H1 (cell line): ENCODE results near the gene TGOLN2. TPM values are rescaled to one million over a fixed set of nuclear protein-coding genes. Genes with fewer than 3 reads are reported as not detected.
A peak's percentile ranks its signal among the peaks of the same experiment; 100 is the strongest.

Experiments
- CTCF ChIA-PET: fragments of 300-600 bp; sonication (Branson Sonifier 250); formaldehyde crosslinking; loops from one replicate; lab custom pipeline; 2021; ENCODE audit not compliant: partially characterized antibody; lab: Charles Lee
- POLR2A ChIA-PET: fragments of 300-600 bp; sonication (Branson Sonifier 250); formaldehyde crosslinking; loops from one replicate; lab custom pipeline; 2021; ENCODE audit warnings: inconsistent platforms; ENCODE audit not compliant: partially characterized antibody; lab: Charles Lee
- DNase-seq, 2 experiments: peaks; one replicate each; pipeline versions ENCODE4 v3.0.0 to v3.0.0-alpha.2; 2010 to 2022; ENCODE audit warnings: low spot score in 2 of 2, low read depth in 1 of 2, mixed read lengths in 1 of 2
- FAIRE-seq: peaks from 2 replicates; lab custom pipeline; 2011; peaks lifted over from hg19 to GRCh38; lab: Jason Lieb, UNC
- H2AFZ ChIP-seq: 2 replicates; pipeline ENCODE4 v1.8.1; 2012; ENCODE audit warnings: low read length, inconsistent platforms
- H2AK5ac ChIP-seq: 2 replicates; pipeline ENCODE4 v1.6.1; 2013; ENCODE audit warnings: low read depth, low read length
- H2BK120ac ChIP-seq: replicated peaks from 2 replicates; pipeline ENCODE3; 2013; ENCODE audit warnings: low read depth, low read length, inconsistent platforms
- H2BK12ac ChIP-seq: 2 replicates; pipeline ENCODE4 v1.6.1; 2013; ENCODE audit warnings: low read depth, low read length
- H2BK15ac ChIP-seq: 2 replicates; pipeline ENCODE4 v1.6.1; 2013; ENCODE audit warnings: low read length
- H2BK20ac ChIP-seq: 2 replicates; pipeline ENCODE4 v1.6.1; 2013; ENCODE audit warnings: low read length
- H2BK5ac ChIP-seq: 2 replicates; pipeline ENCODE4 v1.6.1; 2013; ENCODE audit warnings: low read depth, low read length
- H3K14ac ChIP-seq: 2 replicates; pipeline ENCODE4 v1.6.1; 2013; ENCODE audit warnings: inconsistent platforms; ENCODE audit not compliant: insufficient read length
- H3K18ac ChIP-seq: 2 replicates; pipeline ENCODE4 v1.6.1; 2013; ENCODE audit warnings: low read length; ENCODE audit errors: extremely low read depth
- H3K23ac ChIP-seq: 2 replicates; pipeline ENCODE4 v1.6.1; 2013; ENCODE audit warnings: inconsistent platforms; ENCODE audit not compliant: insufficient read length
- H3K23me2 ChIP-seq: 2 replicates; pipeline ENCODE4 v1.6.1; 2013; ENCODE audit warnings: low read depth, low read length
- H3K27ac ChIP-seq: 2 replicates; pipeline ENCODE4 v1.6.1; 2011; ENCODE audit warnings: low read depth, low read length, inconsistent platforms
- H3K27me3 ChIP-seq, 4 experiments: replicated peaks in 1 of 4; 1 replicate in 1 of 4; 2 replicates in 3 of 4; pipeline versions ENCODE4 v1.6.1 to v1.8.1; 2011 to 2013; ENCODE audit warnings: low read length in 3 of 4, mild to moderate bottlenecking in 3 of 4, inconsistent platforms in 2 of 4, mixed read lengths in 2 of 4, moderate library complexity in 1 of 4; ENCODE audit not compliant: control insufficient read depth in 3 of 4, insufficient read depth in 3 of 4; ENCODE audit errors: extremely low read depth in 1 of 4
- H3K36me3 ChIP-seq, 4 experiments: 2 replicates each; pipeline versions ENCODE4 v1.6.1 to v1.8.1; 2011 to 2013; ENCODE audit warnings: mild to moderate bottlenecking in 4 of 4, low read length in 3 of 4, moderate library complexity in 2 of 4, control low read depth in 1 of 4, inconsistent platforms in 1 of 4; ENCODE audit not compliant: insufficient read depth in 4 of 4, control insufficient read depth in 2 of 4
- H3K4ac ChIP-seq: replicated peaks from 2 replicates; pipeline ENCODE3; 2013; ENCODE audit warnings: low read length, low read depth, mixed read lengths, inconsistent platforms; ENCODE audit not compliant: insufficient read length
- H3K4me1 ChIP-seq, 4 experiments: replicated peaks in 1 of 4; 1 replicate in 1 of 4; 2 replicates in 3 of 4; pipeline versions ENCODE4 v1.6.1 to v1.8.1; 2011 to 2013; ENCODE audit warnings: low read length in 3 of 4, inconsistent platforms in 2 of 4, mixed read lengths in 1 of 4; ENCODE audit not compliant: insufficient read depth in 4 of 4, control insufficient read depth in 3 of 4
- H3K4me2 ChIP-seq, 2 experiments: 2 replicates each; pipeline versions ENCODE4 v1.6.1 to v1.8.1; 2011 to 2013; ENCODE audit warnings: low read depth in 2 of 2, low read length in 2 of 2, control low read depth in 1 of 2, inconsistent platforms in 1 of 2, mild to moderate bottlenecking in 1 of 2; ENCODE audit not compliant: insufficient read depth in 1 of 2
- H3K4me3 ChIP-seq, 4 experiments: fragments of 200-600, 300-600 bp in 1 of 4; sonication (generic), shearing (Covaris generic), sonication (Bioruptor Twin) in 1 of 4; 2 replicates each; pipeline versions ENCODE4 v1.5.1 to v1.8.1; 2011 to 2016; ENCODE audit warnings: low read length in 4 of 4, low read depth in 3 of 4, control low read depth in 2 of 4, inconsistent platforms in 2 of 4, mild to moderate bottlenecking in 2 of 4, mixed read lengths in 1 of 4, moderate library complexity in 1 of 4; ENCODE audit not compliant: insufficient read depth in 2 of 4; ENCODE audit errors: extremely low read depth in 1 of 4
- H3K56ac ChIP-seq: replicated peaks from 2 replicates; pipeline ENCODE3; 2013; ENCODE audit warnings: low read depth, mild to moderate bottlenecking, mixed read lengths, low read length, inconsistent platforms; ENCODE audit not compliant: insufficient read length
- H3K79me1 ChIP-seq: 2 replicates; pipeline ENCODE4 v1.6.1; 2013; ENCODE audit warnings: low read depth, low read length, control low read depth
- H3K79me2 ChIP-seq, 2 experiments: 2 replicates each; pipeline versions ENCODE4 v1.6.1 to v1.8.1; 2012 to 2013; ENCODE audit warnings: low read length in 2 of 2, mild to moderate bottlenecking in 2 of 2, inconsistent platforms in 1 of 2; ENCODE audit not compliant: insufficient read depth in 2 of 2, control insufficient read depth in 1 of 2
- H3K9ac ChIP-seq, 4 experiments: replicated peaks in 1 of 4; 1 replicate in 1 of 4; 2 replicates in 3 of 4; pipeline versions ENCODE4 v1.6.1 to v1.8.1; 2011 to 2013; ENCODE audit warnings: low read depth in 3 of 4, low read length in 3 of 4, control low read depth in 2 of 4, mild to moderate bottlenecking in 2 of 4, moderate library complexity in 2 of 4, inconsistent platforms in 1 of 4; ENCODE audit errors: extremely low read depth in 1 of 4
- H3K9me3 ChIP-seq, 2 experiments: 2 replicates each; pipeline versions ENCODE4 v1.6.1 to v1.8.1; 2012 to 2013; ENCODE audit warnings: mild to moderate bottlenecking in 2 of 2, moderate library complexity in 2 of 2, control low read depth in 1 of 2, inconsistent platforms in 1 of 2, low read depth in 1 of 2, low read length in 1 of 2, mixed read lengths in 1 of 2; ENCODE audit not compliant: insufficient read depth in 2 of 2
- H4K20me1 ChIP-seq, 2 experiments: replicated peaks in 1 of 2; 2 replicates each; pipeline versions ENCODE3 to v1.8.1; 2011 to 2013; ENCODE audit warnings: inconsistent platforms in 2 of 2, low read length in 2 of 2, mild to moderate bottlenecking in 1 of 2; ENCODE audit not compliant: insufficient read depth in 2 of 2, control insufficient read depth in 1 of 2
- H4K5ac ChIP-seq: 2 replicates; pipeline ENCODE4 v1.6.1; 2013; ENCODE audit warnings: low read length, low read depth, mixed read lengths, inconsistent platforms; ENCODE audit not compliant: insufficient read length
- H4K8ac ChIP-seq: 2 replicates; pipeline ENCODE4 v1.8.0; 2013; ENCODE audit warnings: mild to moderate bottlenecking, moderate library complexity, low read length, inconsistent platforms; ENCODE audit not compliant: insufficient read depth; ENCODE audit errors: extremely low read depth
- H4K91ac ChIP-seq: replicated peaks from 2 replicates; pipeline ENCODE3; 2013; ENCODE audit warnings: low read length, mixed read lengths, inconsistent platforms; ENCODE audit not compliant: insufficient read length
- HDAC2 ChIP-seq, 2 experiments: fragments of 300-600 bp in 1 of 2; sonication (generic) in 1 of 2; IDR thresholded peaks; 2 replicates each; pipeline ENCODE4 v1.6.1; 2011 to 2012; ENCODE audit warnings: low read depth in 2 of 2, low read length in 2 of 2, mild to moderate bottlenecking in 2 of 2, moderate library complexity in 2 of 2, borderline replicate concordance in 1 of 2, inconsistent platforms in 1 of 2
- POLR2AphosphoS5 ChIP-seq: IDR thresholded peaks from 2 replicates; pipeline ENCODE4 v1.6.1; 2011; ENCODE audit warnings: low read depth, low read length
- WGBS, 2 experiments: shearing (Covaris generic) in 1 of 2; methylation state at CpG; one replicate each; pipeline versions ENCODE4 v1.1.6 to v1.1.7; 2013 to 2015; ENCODE audit warnings: low lambda C conversion rate in 2 of 2, mixed read lengths in 2 of 2, inconsistent platforms in 1 of 2, low coverage in 1 of 2, missing lambda C conversion rate in 1 of 2; ENCODE audit not compliant: insufficient replicate concordance in 2 of 2, insufficient coverage in 1 of 2, insufficient read length in 1 of 2; ENCODE audit errors: extremely low coverage in 1 of 2, missing lambda C conversion rate in 1 of 2; 5-methylcytosine and 5-hydroxymethylcytosine counted together
- polyA plus RNA-seq, 7 experiments: library from polyadenylated mRNA; depleted of rRNA in 3 of 7; stranded (reverse) in 5 of 7; unstranded in 2 of 7; fragments of >200 nt in 5 of 7; fragments of 200-250 nt in 2 of 7; gene quantifications; 1 replicate in 5 of 7; 2 replicates in 1 of 7; 4 replicates in 1 of 7; pipeline versions ENCODE4 v1.2.1 to v1.2.3, GENCODE V29; 2011 to 2013; ENCODE audit warnings: missing spikeins in 2 of 7, mixed read lengths in 2 of 7
- total RNA-seq: library from RNA; stranded (reverse); fragmentation: NEBNext Ultra II Directional; extraction: Animal tissue kit (Norgen Biotek cat#: 25700); gene quantifications from 2 replicates; pipeline ENCODE4 v1.2.1, GENCODE V29; 2021

TGOLN2 gene
- total and polyA plus RNA-seq, 2 of the 8 experiments (the other 6 are each of a cell fraction or from before 2014, with no cell fraction given): 33.9 to 38.9 TPM

DNA sequence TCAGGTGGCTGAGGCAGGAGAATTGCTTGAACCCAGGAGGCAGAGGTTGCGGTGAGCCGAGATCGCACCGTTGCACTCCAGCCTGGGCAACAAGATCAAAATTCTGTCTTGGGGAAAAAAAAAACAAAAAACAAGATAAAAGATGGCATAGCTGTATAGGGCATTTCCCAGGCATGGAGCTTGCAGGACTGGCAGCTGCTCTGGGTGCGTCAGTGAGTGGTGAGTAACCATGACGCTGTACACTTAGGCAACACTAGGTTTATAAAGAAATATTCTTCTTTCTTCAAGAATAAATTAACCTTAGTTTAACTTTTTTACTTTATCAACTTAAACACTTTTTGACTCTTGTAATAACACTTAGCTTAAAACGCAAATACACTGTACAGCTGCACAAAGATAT, 15.4 kb downstream of the TGOLN2 start:
- 93% methylated on average over 7 of the region's 7 CpGs; no CpG with 5 or more reads in 1 of the 2 experiments for WGBS, 2 experiments
- H3K56ac ChIP-seq: no peak overlapping the region

More for the DNA sequence above, 15.4 kb downstream of the TGOLN2 start:
- Histone ChIP-seq H3K79me1 (no peaks in the 10 kb centered on the region), H4K8ac (no peak overlapping the region), H4K91ac (no peak overlapping the region), H3K4ac (no peak overlapping the region), H2BK5ac (no peak overlapping the region), H3K23ac (no peak overlapping the region), H3K4me2 (no peak overlapping the region), H2BK15ac (no peak overlapping the region), H3K14ac (no peak overlapping the region), H3K23me2 (no peaks in the 10 kb centered on the region), H4K20me1 (peaks cover 0 to 6% of the 10 kb centered on the region in 2 experiments), H2BK120ac (no peak overlapping the region), H2BK20ac (no peak overlapping the region), H2BK12ac (no peak overlapping the region), H3K18ac (no peak overlapping the region), H3K4me3 (no peak overlapping the region), H3K27ac (no peak overlapping the region), H3K9ac (no peak overlapping the region), H3K9me3 (no peaks in the 10 kb centered on the region), H3K4me1 (peaks cover 0 to 8% (median 2%) of the 10 kb centered on the region in 4 experiments; a peak in 5 of 7 replicates), H2AFZ (no peak overlapping the region), H3K27me3 (no peaks in the 10 kb centered on the region), H3K79me2 (no peaks in the 10 kb centered on the region), H2AK5ac (no peak overlapping the region), H4K5ac (no peak overlapping the region), H3K36me3 (peaks cover 9 to 37% (median 12%) of the 10 kb centered on the region in 4 experiments; a peak in 7 of 8 replicates)
- ChIA-PET POLR2A (interaction anchor here (1.0 to 9.1 kb wide), 4 partner anchors 9 to 226 kb away, joined by 3 to 70 read pairs (median 4); partner anchors contain the start of genes MAT2A and TGOLN2), CTCF (interaction anchor here (0.6 to 1.4 kb wide), 5 partner anchors 11 to 246 kb away, joined by 3 to 5 read pairs (median 3); no protein-coding TSS in a partner anchor)
- TF ChIP-seq HDAC2 (IDR thresholded peaks at IDR 0.05; ENCODE audit: borderline replicate concordance in 1 of 2, low read depth in 2 of 2, low read length in 2 of 2) (no peak), POLR2AphosphoS5 (peak; percentile 29; the same call in 1 of the 2 replicates)
- no peak for DNase-seq
- no peak for FAIRE-seq
